ENCODE results near the gene TAS1R1.

DNA sequence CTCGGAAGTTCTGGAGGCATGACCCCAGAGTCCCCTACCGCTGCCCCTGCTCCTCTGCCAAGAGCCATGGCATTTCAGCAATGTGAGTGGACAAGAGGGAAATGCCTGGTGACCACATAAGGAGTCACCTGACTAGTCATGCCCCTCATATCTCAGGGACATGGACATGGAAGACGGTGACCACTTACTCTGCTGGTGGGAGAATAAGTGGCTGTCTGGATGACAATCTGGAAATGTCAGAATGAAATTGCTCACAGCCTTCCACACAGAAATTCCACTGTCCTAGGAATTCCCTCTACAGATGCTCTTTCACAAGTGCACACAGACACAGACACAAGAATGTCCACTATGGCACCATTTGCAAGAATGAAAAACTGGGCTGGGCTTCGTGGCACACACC lies 39.3 kb upstream of the TAS1R1 start:
- TF ChIP-seq, protein P1, sequence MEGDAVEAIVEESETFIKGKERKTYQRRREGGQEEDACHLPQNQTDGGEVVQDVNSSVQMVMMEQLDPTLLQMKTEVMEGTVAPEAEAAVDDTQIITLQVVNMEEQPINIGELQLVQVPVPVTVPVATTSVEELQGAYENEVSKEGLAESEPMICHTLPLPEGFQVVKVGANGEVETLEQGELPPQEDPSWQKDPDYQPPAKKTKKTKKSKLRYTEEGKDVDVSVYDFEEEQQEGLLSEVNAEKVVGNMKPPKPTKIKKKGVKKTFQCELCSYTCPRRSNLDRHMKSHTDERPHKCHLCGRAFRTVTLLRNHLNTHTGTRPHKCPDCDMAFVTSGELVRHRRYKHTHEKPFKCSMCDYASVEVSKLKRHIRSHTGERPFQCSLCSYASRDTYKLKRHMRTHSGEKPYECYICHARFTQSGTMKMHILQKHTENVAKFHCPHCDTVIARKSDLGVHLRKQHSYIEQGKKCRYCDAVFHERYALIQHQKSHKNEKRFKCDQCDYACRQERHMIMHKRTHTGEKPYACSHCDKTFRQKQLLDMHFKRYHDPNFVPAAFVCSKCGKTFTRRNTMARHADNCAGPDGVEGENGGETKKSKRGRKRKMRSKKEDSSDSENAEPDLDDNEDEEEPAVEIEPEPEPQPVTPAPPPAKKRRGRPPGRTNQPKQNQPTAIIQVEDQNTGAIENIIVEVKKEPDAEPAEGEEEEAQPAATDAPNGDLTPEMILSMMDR (IDR thresholded peaks at IDR 0.05) = no peak
- no peak for TF ChIP-seq POLR2A (IDR thresholded peaks at IDR 0.05)
